Measurements from ENCODE around the gene ZNF587.

DNA sequence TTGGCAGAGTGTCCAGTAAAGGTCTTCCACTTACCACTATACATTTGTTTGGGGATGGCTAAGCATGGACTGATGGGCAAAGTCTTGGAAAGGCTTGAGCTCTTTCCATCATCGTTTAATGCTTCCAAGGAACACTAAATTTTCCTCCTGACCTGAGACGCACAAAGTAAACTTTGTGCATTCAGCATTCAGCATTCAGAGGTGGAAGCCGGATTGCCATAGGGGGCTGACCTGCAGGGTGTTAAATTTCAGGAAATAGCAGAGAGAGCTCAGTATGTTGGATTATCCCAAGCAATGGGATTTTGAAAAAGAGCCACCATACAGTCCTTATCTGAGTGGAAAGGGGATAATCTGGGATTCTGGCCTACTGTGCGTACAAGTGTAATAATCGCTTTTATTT lies 49.0 kb upstream of the ZNF587 start:
- TF ChIP-seq, protein P1, sequence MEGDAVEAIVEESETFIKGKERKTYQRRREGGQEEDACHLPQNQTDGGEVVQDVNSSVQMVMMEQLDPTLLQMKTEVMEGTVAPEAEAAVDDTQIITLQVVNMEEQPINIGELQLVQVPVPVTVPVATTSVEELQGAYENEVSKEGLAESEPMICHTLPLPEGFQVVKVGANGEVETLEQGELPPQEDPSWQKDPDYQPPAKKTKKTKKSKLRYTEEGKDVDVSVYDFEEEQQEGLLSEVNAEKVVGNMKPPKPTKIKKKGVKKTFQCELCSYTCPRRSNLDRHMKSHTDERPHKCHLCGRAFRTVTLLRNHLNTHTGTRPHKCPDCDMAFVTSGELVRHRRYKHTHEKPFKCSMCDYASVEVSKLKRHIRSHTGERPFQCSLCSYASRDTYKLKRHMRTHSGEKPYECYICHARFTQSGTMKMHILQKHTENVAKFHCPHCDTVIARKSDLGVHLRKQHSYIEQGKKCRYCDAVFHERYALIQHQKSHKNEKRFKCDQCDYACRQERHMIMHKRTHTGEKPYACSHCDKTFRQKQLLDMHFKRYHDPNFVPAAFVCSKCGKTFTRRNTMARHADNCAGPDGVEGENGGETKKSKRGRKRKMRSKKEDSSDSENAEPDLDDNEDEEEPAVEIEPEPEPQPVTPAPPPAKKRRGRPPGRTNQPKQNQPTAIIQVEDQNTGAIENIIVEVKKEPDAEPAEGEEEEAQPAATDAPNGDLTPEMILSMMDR (IDR thresholded peaks at IDR 0.05), result no peak
- TF ChIP-seq POLR2A (IDR thresholded peaks at IDR 0.05), result no peak

Data from lower leg skin (tissue), 3 donors.